Nucleus accumbens (tissue), 56 donors: ENCODE measurements around the gene LDLR.
A peak's percentile ranks its signal among the peaks of the same experiment; 100 is the strongest.
"Not testable (repeated sequence)": the region's sequence is repeated elsewhere in the genome, so short reads cannot be mapped to it uniquely, and the experiment has no call there.

Source experiments
- DNase-seq, 56 donors: peaks; one replicate each; lab custom pipeline; 2025; lab: John Stamatoyannopoulos, UW

LDLR gene

DNA sequence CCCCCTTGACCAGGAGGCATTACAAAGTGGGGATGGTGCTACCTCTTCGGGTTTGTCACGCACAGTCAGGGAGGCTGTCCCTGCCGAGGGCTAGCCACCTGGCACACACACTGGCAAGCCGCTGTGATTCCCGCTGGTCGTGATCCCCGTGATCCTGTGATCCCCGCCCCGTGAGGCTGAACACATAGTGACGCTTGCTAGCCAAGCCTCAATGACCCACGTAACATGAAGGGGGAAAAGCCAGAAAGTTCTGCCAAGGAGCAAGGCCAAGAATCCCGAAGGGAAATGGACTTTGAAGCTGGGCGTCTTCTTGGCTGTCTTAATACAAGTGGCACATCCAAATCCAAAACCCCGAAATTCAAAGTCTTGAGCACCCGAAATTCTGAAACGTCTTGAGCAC is 13.7 kb downstream of the LDLR start:
- DNase-seq = peak in 1 of 56 donors; percentile 31

DNA sequence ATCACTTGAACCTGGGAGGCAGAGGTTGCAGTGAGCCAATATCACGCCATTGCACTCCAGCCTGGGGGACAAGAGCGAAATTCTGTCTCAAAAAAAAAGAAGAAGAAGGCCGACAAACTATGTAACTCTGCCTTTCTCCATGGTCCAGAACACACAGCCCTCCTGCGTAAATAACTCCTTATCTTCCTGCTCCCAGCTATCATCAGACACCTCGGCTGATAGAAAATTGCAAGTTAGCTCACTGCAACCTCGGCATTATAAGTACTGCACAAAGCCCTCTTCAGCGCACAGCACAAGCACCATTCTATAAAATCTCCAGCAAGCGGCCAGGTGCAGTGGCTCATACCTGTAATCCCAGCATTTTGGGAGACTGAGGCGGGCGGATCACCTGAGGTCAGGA is 14.4 kb downstream of the LDLR start:
- DNase-seq = not testable (repeated sequence)

DNA sequence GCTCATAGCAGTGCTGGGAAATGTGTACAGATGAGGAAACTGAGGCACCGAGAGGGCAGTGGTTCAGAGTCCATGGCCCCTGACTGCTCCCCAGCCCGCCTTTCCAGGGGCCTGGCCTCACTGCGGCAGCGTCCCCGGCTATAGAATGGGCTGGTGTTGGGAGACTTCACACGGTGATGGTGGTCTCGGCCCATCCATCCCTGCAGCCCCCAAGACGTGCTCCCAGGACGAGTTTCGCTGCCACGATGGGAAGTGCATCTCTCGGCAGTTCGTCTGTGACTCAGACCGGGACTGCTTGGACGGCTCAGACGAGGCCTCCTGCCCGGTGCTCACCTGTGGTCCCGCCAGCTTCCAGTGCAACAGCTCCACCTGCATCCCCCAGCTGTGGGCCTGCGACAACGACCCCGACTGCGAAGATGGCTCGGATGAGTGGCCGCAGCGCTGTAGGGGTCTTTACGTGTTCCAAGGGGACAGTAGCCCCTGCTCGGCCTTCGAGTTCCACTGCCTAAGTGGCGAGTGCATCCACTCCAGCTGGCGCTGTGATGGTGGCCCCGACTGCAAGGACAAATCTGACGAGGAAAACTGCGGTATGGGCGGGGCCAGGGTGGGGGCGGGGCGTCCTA is 15.9 kb downstream of the LDLR start:
- no peak for DNase-seq

DNA sequence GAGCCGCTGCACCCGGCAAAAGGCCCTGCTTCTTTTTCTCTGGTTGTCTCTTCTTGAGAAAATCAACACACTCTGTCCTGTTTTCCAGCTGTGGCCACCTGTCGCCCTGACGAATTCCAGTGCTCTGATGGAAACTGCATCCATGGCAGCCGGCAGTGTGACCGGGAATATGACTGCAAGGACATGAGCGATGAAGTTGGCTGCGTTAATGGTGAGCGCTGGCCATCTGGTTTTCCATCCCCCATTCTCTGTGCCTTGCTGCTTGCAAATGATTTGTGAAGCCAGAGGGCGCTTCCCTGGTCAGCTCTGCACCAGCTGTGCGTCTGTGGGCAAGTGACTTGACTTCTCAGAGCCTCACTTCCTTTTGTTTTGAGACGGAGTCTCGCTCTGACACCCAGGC is 17.2 kb downstream of the LDLR start:
- no peak for DNase-seq

DNA sequence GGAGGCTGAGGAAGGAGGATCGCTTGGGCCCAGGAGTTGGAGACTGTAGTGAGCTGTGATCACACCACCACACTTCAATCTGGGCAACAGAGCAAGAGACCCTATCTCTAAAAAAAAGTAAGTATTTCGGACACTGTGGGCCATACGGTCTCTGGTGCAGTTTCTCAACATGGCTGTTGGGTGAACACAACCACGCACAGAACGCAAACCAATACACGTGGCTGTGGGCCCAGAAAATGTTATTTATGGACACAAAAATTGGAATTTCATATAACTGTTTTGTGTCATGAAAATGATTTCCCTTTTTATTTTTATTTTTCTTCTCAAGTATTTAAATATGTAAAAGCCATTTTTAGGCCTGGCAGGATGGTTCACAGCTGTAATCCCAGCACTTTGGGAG is 19.5 kb downstream of the LDLR start:
- no peak for DNase-seq

DNA sequence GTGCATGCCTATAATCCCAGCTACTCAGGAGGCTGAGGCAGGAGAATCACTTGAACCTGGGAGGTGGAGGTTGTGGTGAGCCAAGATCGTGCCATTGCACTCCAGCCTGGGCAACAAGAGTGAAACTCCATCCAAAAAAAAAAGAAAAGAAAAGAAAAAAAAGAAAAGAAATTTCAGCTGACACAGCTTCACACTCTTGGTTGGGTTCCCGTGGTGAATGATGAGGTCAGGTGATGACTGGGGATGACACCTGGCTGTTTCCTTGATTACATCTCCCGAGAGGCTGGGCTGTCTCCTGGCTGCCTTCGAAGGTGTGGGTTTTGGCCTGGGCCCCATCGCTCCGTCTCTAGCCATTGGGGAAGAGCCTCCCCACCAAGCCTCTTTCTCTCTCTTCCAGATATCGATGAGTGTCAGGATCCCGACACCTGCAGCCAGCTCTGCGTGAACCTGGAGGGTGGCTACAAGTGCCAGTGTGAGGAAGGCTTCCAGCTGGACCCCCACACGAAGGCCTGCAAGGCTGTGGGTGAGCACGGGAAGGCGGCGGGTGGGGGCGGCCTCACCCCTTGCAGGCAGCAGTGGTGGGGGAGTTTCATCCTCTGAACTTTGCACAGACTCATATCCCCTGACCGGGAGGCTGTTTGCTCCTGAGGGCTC is 22.0 kb downstream of the LDLR start:
- DNase-seq = no peak

DNA sequence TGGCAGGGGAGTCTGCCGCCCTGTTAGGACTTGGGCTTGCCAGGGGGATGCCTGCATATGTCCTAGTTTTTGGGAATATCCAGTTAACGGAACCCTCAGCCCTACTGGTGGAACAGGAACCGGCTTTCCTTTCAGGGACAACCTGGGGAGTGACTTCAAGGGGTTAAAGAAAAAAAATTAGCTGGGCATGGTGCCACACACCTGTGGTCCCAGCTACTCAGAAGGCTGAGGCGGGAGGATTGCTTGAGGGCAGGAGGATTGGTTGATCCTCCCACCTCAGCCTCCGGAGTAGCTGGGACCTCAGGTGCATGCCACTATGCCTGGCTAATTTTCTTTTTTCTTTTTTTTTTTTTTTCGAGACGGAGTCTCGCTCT is 22.5 kb downstream of the LDLR start:
- DNase-seq = no peak

DNA sequence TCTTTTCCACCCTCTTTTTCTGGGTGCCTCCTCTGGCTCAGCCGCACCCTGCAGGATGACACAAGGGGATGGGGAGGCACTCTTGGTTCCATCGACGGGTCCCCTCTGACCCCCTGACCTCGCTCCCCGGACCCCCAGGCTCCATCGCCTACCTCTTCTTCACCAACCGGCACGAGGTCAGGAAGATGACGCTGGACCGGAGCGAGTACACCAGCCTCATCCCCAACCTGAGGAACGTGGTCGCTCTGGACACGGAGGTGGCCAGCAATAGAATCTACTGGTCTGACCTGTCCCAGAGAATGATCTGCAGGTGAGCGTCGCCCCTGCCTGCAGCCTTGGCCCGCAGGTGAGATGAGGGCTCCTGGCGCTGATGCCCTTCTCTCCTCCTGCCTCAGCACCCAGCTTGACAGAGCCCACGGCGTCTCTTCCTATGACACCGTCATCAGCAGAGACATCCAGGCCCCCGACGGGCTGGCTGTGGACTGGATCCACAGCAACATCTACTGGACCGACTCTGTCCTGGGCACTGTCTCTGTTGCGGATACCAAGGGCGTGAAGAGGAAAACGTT is 24.0 kb downstream of the LDLR start:
- DNase-seq = no peak

DNA sequence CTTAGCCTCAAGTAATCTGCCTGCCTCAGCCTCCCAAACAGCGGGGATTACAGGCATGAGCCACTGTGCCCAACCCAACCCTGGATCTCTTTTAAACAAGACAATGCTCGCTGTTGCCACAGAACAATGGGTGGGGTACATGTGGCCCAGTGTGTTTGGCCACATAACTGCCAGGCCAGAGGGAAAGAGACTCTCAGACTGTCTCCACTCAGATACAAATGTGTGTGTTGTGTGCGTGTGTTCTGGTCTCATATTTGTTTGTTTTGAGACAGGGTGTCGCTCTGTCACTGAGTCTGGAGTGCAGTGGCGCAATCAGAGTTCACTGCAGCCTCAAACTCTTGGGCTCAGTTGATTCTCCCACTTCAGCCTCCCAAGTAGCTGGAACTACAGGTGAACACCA is 25.8 kb downstream of the LDLR start:
- DNase-seq = no peak

DNA sequence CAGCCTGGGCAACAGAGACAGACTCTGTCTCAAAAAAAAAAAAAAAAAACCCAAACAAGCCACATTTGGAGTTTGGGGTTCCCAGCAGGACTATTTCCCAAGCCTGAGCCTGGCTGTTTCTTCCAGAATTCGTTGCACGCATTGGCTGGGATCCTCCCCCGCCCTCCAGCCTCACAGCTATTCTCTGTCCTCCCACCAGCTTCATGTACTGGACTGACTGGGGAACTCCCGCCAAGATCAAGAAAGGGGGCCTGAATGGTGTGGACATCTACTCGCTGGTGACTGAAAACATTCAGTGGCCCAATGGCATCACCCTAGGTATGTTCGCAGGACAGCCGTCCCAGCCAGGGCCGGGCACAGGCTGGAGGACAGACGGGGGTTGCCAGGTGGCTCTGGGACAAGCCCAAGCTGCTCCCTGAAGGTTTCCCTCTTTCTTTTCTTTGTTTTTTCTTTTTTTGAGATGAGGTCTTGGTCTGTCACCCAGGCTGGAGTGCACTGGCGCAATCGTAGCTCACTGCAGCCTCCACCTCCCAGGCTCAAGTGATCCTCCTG is 26.7 kb downstream of the LDLR start:
- no peak for DNase-seq

DNA sequence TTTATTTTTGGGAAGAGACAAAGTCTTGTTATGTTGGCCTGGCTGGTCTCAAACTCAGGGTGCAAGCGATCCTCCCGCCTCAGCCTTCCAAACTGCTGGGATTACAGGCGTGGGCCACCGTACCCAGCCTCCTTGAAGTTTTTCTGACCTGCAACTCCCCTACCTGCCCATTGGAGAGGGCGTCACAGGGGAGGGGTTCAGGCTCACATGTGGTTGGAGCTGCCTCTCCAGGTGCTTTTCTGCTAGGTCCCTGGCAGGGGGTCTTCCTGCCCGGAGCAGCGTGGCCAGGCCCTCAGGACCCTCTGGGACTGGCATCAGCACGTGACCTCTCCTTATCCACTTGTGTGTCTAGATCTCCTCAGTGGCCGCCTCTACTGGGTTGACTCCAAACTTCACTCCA is 27.2 kb downstream of the LDLR start:
- no peak for DNase-seq

DNA sequence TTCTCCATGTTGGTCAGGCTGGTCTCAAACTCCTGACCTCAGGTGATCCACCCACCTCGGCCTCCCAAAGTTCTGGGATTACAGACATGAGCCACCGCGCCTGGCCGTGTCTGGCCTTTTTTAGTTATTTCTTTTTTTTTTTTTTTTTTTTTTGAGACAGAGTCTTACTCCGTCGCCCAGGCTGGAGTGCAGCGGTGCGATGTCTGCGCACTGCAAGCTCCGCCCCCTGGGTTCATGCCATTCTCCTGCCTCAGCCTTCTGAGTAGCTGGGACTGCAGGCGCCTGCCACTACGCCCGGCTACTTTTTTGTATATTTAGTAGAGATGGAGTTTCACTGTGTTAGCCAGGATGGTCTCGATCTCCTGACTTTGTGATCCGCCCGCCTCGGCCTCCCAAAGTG is 32.7 kb downstream of the LDLR start:
- DNase-seq = not testable (repeated sequence)

DNA sequence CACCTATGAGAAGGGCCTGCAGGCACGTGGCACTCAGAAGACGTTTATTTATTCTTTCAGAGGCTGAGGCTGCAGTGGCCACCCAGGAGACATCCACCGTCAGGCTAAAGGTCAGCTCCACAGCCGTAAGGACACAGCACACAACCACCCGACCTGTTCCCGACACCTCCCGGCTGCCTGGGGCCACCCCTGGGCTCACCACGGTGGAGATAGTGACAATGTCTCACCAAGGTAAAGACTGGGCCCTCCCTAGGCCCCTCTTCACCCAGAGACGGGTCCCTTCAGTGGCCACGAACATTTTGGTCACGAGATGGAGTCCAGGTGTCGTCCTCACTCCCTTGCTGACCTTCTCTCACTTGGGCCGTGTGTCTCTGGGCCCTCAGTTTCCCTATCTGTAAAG is 33.9 kb downstream of the LDLR start:
- no peak for DNase-seq

DNA sequence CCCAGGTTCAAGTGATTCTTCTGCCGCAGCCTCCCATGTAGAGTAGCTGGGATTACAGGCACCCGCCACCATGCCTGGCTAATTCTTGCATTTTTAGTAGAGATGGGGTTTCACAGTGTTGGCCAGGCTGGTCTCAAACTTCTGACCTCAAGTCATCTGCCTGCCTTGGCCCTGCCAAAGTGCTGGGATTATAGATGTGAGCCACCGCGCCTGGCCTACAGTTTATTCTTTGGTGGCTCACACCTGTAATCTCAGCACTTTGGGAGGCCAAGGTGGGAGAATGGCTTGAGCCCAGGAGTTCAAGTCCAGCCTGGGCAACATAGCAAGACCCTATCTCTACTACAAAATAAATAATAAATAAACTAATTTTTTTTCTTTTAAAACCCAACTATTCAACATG is 34.9 kb downstream of the LDLR start:
- DNase-seq = not testable (repeated sequence)

DNA sequence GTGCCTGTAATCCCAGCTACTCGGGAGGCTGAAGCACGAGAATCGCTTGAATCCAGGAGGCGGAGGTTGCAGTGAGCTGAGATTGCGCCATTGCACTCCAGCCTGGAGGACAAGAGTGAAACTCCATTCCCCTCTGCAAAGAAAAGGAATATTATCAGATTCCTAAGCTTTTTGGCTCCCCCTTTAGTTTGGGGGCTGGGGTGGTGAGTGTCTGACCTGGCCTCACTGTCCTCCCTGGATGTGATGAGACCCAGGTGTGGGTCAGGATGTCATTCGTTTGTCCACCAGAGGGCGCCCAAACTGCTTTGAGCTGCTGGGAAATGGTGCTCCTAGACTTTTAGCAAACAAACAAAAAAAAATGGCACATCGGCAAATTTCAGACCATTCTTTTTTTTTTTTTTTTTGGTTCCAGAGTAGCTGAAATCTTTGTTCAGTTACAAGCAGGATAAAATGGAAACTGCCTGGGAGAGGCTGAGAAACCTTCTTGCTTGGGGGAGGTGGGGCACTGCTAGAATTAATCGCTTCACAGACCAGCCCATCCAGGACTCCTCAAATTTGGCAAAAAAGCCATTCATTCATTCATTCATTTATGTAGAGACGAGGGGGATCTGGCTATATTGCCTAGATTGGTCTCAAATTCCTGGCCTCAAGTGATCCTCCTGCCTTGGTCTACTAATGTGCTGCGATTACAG is 36.9 kb downstream of the LDLR start:
- peak in 47 of 56 donors; percentile 3 to 87 (median 34) for DNase-seq

DNA sequence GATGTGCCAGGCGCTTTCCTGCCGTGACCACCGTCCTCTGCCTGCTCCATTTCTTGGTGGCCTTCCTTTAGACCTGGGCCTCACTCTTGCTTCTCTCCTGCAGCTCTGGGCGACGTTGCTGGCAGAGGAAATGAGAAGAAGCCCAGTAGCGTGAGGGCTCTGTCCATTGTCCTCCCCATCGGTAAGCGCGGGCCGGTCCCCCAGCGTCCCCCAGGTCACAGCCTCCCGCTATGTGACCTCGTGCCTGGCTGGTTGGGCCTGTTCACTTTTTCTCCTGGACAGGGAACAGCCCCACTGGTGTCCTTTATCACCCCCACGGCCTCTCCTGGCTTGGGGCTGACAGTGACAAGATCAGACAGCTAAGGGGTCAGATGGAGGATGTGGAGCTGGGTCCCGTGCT is 38.6 kb downstream of the LDLR start:
- no peak for DNase-seq

DNA sequence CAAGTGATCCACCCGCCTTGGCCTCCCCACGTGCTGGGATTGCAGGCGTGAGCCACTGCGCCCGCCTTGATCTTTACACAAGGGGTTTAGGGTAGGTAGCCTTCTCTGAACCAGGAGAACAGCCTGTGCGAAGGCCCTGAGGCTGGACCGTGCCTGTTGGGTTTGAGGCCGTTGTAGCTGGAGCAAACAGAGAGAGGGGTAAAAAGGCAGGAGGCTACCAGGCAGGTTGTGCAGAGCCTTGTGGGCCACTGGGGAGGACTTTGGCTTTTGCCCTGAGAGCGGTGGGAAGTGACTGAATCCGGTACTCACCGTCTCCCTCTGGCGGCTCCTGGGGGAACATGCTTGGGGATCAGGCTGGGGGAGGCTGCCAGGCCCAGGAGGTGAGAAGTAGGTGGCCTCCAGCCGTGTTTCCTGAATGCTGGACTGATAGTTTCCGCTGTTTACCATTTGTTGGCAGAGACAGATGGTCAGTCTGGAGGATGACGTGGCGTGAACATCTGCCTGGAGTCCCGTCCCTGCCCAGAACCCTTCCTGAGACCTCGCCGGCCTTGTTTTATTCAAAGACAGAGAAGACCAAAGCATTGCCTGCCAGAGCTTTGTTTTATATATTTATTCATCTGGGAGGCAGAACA is 41.7 kb downstream of the LDLR start:
- peak in 49 of 56 donors; percentile 5 to 82 (median 33) for DNase-seq

DNA sequence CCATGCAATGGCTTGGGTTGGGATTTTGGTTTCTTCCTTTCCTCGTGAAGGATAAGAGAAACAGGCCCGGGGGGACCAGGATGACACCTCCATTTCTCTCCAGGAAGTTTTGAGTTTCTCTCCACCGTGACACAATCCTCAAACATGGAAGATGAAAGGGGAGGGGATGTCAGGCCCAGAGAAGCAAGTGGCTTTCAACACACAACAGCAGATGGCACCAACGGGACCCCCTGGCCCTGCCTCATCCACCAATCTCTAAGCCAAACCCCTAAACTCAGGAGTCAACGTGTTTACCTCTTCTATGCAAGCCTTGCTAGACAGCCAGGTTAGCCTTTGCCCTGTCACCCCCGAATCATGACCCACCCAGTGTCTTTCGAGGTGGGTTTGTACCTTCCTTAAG is 42.2 kb downstream of the LDLR start:
- no peak for DNase-seq

DNA sequence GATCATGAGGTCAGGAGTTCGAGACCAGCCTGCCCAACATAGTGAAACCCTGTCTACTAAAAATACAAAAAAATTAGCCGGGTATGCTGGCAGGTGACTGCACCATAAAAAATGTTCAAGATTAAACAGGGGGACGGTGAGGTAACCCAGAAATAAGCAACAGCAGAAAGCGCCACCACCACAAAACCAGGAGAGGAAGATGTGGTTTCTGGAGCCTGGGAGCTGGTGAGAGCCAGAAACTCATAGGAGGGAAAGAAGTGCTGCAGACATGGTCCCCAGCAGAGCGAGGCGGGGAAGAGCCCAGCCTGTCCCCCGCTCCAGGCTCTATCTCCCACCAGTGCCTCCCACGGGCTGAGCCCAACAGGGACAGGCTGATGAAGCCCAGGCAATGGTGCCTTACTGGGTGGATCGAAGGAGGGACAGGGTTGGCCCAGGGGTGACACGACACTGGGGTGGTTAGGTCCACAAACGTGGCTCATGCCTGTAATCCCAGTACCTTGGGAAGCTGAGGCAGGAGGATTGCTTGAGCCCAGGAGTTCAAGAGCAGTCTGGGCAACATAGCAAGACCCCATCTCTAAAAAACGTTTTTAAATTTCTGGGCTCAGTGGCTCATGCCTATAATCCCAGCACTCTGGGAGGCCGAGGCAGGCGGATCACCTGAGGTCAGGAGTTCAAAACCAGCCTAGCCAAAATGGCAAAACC is 47.3 kb downstream of the LDLR start:
- DNase-seq = no peak
